K562 (cell line): ENCODE results near the gene TMEM167B. TPM values are rescaled to one million over a fixed set of nuclear protein-coding genes. Genes with fewer than 3 reads are reported as not detected.

ENCODE experiments used
- CHD1 ChIP-seq: fragments of 200-600 bp; sonication (generic); IDR thresholded peaks from one replicate; pipeline ENCODE4 v1.6.1; 2012; ENCODE audit warnings: mild to moderate bottlenecking, moderate library complexity, low read length, inconsistent platforms
- EP300 ChIP-seq: IDR thresholded peaks from 2 replicates; pipeline ENCODE4 v1.6.1; 2012; ENCODE audit warnings: low read length, improper control_type of control experiment
- GTF2A2 ChIP-seq: IDR thresholded peaks from 2 replicates; pipeline ENCODE4 v1.6.1; 2016; ENCODE audit warnings: mild to moderate bottlenecking, missing genetic modification characterization, missing compliant biosample characterization
- HDAC3 ChIP-seq: fragments of 450-650 bp; IDR thresholded peaks from 2 replicates; pipeline ENCODE4 v1.6.1; 2018; ENCODE audit warnings: borderline replicate concordance, mild to moderate bottlenecking, moderate library complexity; ENCODE audit not compliant: partially characterized antibody
- ILF3 ChIP-seq: fragments of 450-650 bp; IDR thresholded peaks from 2 replicates; pipeline ENCODE4 v1.6.1; 2018; ENCODE audit warnings: antibody characterized with exemption, mild to moderate bottlenecking, moderate library complexity, borderline replicate concordance
- IRF9 ChIP-seq: fragments of 450-650 bp; IDR thresholded peaks from 2 replicates; pipeline ENCODE4 v1.6.1; 2016; ENCODE audit warnings: missing biosample characterization, missing genetic modification characterization
- MLLT1 ChIP-seq, 2 experiments: fragments of 450-650 bp; IDR thresholded peaks; 2 replicates each; pipeline ENCODE4 v1.6.1; 2016
- MTA2 ChIP-seq: fragments of 450-650 bp; IDR thresholded peaks from 2 replicates; pipeline ENCODE4 v1.6.1; 2016; ENCODE audit warnings: low read depth
- NFXL1 ChIP-seq: fragments of 450-650 bp; formaldehyde crosslinking; IDR thresholded peaks from 2 replicates; pipeline ENCODE4 v1.4.0; 2021; ENCODE audit warnings: mild to moderate bottlenecking
- PCBP1 ChIP-seq: fragments of 200-400 bp; formaldehyde crosslinking; IDR thresholded peaks from 2 replicates; pipeline ENCODE4 v1.6.1; 2018; ENCODE audit warnings: mild to moderate bottlenecking, low read depth, low read length; ENCODE audit not compliant: poor library complexity, severe bottlenecking
- PML ChIP-seq: IDR thresholded peaks from 2 replicates; pipeline ENCODE4 v1.6.1; 2012; ENCODE audit warnings: low read length, inconsistent platforms
- POLR2AphosphoS2 ChIP-seq: IDR thresholded peaks from 2 replicates; pipeline ENCODE4 v1.6.1; 2012; ENCODE audit warnings: low read length, improper control_type of control experiment
- POLR2AphosphoS5 ChIP-seq: IDR thresholded peaks from 2 replicates; pipeline ENCODE4 v1.6.1; 2011; ENCODE audit warnings: mild to moderate bottlenecking, low read depth, low read length, moderate library complexity; ENCODE audit not compliant: control insufficient read depth, insufficient read depth
- POLR2H ChIP-seq: IDR thresholded peaks from 2 replicates; pipeline ENCODE4 v1.6.1; 2016; ENCODE audit warnings: missing genetic modification characterization, low read depth, mild to moderate bottlenecking, control low read depth, missing compliant biosample characterization, moderate library complexity
- RBM17 ChIP-seq: fragments of 200-400 bp; formaldehyde crosslinking; IDR thresholded peaks from 2 replicates; pipeline ENCODE4 v1.6.1; 2017; ENCODE audit warnings: low read depth, mild to moderate bottlenecking, low read length, borderline replicate concordance
- SAFB2 ChIP-seq: fragments of 200-400 bp; formaldehyde crosslinking; IDR thresholded peaks from 2 replicates; pipeline ENCODE4 v1.6.1; 2018; ENCODE audit warnings: borderline replicate concordance, low read length, low read depth, moderate library complexity; ENCODE audit not compliant: severe bottlenecking
- SP1 ChIP-seq: sonication (generic); formaldehyde crosslinking; IDR thresholded peaks from 2 replicates; pipeline ENCODE4 v1.8.1; 2022; ENCODE audit warnings: mild to moderate bottlenecking, missing genetic modification reagents
- TRIM24 ChIP-seq, 2 experiments: fragments of 450-650 bp; IDR thresholded peaks; 2 replicates each; pipeline ENCODE4 v1.6.1; 2016
- ZNF124 ChIP-seq: sonication (generic); formaldehyde crosslinking; IDR thresholded peaks from 2 replicates; pipeline ENCODE4 v1.8.1; 2022; ENCODE audit warnings: missing genetic modification reagents
- ZNF133 ChIP-seq: fragments of 250-450 bp; sonication (Bioruptor Pico); IDR thresholded peaks from 2 replicates; pipeline ENCODE4 v1.4.0; 2020; ENCODE audit warnings: mild to moderate bottlenecking
- ZNF197 ChIP-seq: fragments of 200-800 bp; sonication (Bioruptor generic); IDR thresholded peaks from 2 replicates; pipeline ENCODE4 v1.6.1; 2016; ENCODE audit warnings: low read depth, missing genetic modification characterization, missing compliant biosample characterization
- ZNF217 ChIP-seq: sonication (generic); formaldehyde crosslinking; IDR thresholded peaks from 2 replicates; pipeline ENCODE4 v1.8.0; 2022; ENCODE audit warnings: mild to moderate bottlenecking, missing genetic modification reagents
- polyA plus RNA-seq, 8 experiments: library from polyadenylated mRNA; depleted of rRNA in 4 of 8; stranded (reverse) in 5 of 8; unstranded in 3 of 8; fragments of >200 nt; fragmentation: Nextera tagmentation in 2 of 8; fragmentation: Illumina TruSeq in 1 of 8; extraction: Ambion mirVana in 2 of 8; extraction: Trizol in 1 of 8; gene quantifications; 2 replicates each; pipeline versions ENCODE4 v1.2.1 to v1.2.3, GENCODE V29; 2011 to 2014; ENCODE audit warnings: inconsistent platforms in 1 of 8, missing spikeins in 1 of 8
- total RNA-seq, 7 experiments: library from RNA; depleted of rRNA in 6 of 7; stranded (reverse); fragments of >200 nt in 6 of 7; fragmentation: Illumina TruSeq in 2 of 7; extraction: Trizol in 2 of 7; gene quantifications; 2 replicates each; pipeline versions ENCODE4 v1.2.1 to v1.2.3, GENCODE V29; 2011 to 2021; ENCODE audit warnings: low replicate concordance in 1 of 7
- TF ChIP-seq, protein P1 (sequence below): fragments of 450-650 bp; IDR thresholded peaks from 2 replicates; pipeline ENCODE4 v1.6.1; 2016; ENCODE audit warnings: borderline replicate concordance
- TF ChIP-seq, protein P2 (sequence below): fragments of 450-650 bp; formaldehyde crosslinking; IDR thresholded peaks from 2 replicates; pipeline ENCODE4 v1.4.0; 2022; ENCODE audit warnings: mild to moderate bottlenecking, moderate library complexity

TMEM167B gene
- total and polyA plus RNA-seq, 9 of the 15 experiments (the other 6 are each of a cell fraction or from before 2014, with no cell fraction given) = 17.2 to 36.4 (median 32.2) TPM

- TF ChIP-seq, protein P1, sequence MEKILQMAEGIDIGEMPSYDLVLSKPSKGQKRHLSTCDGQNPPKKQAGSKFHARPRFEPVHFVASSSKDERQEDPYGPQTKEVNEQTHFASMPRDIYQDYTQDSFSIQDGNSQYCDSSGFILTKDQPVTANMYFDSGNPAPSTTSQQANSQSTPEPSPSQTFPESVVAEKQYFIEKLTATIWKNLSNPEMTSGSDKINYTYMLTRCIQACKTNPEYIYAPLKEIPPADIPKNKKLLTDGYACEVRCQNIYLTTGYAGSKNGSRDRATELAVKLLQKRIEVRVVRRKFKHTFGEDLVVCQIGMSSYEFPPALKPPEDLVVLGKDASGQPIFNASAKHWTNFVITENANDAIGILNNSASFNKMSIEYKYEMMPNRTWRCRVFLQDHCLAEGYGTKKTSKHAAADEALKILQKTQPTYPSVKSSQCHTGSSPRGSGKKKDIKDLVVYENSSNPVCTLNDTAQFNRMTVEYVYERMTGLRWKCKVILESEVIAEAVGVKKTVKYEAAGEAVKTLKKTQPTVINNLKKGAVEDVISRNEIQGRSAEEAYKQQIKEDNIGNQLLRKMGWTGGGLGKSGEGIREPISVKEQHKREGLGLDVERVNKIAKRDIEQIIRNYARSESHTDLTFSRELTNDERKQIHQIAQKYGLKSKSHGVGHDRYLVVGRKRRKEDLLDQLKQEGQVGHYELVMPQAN = peak; percentile 78; the same call in 1 of the 2 replicates
- TF ChIP-seq PML (peak; percentile 98), ZNF217 (CRISPR knock-in tag) (no peak), NFXL1 (no peak), TRIM24 (IDR thresholded peaks at IDR 0.05) (peak; percentile 64 to 67; a peak in 3 of 4 replicates), ZNF197 (CRISPR knock-in tag) (no peak), ZNF124 (CRISPR knock-in tag) (no peak), ILF3 (peak; percentile 30; the same call in 1 of the 2 replicates), MLLT1 (IDR thresholded peaks at IDR 0.05) (peak; percentile 81 to 87), PCBP1 (peak; percentile 98), RBM17 (no peak), IRF9 (tag) (no peak), EP300 (peak; percentile 78), CHD1 (peak; percentile 99), GTF2A2 (tag) (peak; percentile 92), POLR2AphosphoS2 (peak; percentile 96), ZNF133 (no peak), HDAC3 (peak; percentile 75), POLR2H (tag) (peak; percentile 98), POLR2AphosphoS5 (peak; percentile 100), SP1 (CRISPR knock-in tag) (peak; percentile 99), MTA2 (no peak), SAFB2 (no peak)
- TF ChIP-seq, protein P2, sequence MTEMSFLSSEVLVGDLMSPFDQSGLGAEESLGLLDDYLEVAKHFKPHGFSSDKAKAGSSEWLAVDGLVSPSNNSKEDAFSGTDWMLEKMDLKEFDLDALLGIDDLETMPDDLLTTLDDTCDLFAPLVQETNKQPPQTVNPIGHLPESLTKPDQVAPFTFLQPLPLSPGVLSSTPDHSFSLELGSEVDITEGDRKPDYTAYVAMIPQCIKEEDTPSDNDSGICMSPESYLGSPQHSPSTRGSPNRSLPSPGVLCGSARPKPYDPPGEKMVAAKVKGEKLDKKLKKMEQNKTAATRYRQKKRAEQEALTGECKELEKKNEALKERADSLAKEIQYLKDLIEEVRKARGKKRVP (CRISPR knock-in tag) = peak; percentile 65
Measured at GRCh38 chr1:109099938-109100773, 9.6 kb downstream of the TMEM167B start (continued).
